ENCODE data around the gene PATL1. TPM values are rescaled to one million over a fixed set of nuclear protein-coding genes. Genes with fewer than 3 reads are reported as not detected.
A peak's percentile ranks its signal among the peaks of the same experiment; 100 is the strongest.
"Not testable (repeated sequence)": the region's sequence is repeated elsewhere in the genome, so short reads cannot be mapped to it uniquely, and the experiment has no call there.

Gene PATL1, protein sequence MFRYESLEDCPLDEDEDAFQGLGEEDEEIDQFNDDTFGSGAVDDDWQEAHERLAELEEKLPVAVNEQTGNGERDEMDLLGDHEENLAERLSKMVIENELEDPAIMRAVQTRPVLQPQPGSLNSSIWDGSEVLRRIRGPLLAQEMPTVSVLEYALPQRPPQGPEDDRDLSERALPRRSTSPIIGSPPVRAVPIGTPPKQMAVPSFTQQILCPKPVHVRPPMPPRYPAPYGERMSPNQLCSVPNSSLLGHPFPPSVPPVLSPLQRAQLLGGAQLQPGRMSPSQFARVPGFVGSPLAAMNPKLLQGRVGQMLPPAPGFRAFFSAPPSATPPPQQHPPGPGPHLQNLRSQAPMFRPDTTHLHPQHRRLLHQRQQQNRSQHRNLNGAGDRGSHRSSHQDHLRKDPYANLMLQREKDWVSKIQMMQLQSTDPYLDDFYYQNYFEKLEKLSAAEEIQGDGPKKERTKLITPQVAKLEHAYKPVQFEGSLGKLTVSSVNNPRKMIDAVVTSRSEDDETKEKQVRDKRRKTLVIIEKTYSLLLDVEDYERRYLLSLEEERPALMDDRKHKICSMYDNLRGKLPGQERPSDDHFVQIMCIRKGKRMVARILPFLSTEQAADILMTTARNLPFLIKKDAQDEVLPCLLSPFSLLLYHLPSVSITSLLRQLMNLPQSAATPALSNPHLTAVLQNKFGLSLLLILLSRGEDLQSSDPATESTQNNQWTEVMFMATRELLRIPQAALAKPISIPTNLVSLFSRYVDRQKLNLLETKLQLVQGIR
- 10 to 100 TPM; 70.9 to 75.1 TPM for total RNA-seq

DNA sequence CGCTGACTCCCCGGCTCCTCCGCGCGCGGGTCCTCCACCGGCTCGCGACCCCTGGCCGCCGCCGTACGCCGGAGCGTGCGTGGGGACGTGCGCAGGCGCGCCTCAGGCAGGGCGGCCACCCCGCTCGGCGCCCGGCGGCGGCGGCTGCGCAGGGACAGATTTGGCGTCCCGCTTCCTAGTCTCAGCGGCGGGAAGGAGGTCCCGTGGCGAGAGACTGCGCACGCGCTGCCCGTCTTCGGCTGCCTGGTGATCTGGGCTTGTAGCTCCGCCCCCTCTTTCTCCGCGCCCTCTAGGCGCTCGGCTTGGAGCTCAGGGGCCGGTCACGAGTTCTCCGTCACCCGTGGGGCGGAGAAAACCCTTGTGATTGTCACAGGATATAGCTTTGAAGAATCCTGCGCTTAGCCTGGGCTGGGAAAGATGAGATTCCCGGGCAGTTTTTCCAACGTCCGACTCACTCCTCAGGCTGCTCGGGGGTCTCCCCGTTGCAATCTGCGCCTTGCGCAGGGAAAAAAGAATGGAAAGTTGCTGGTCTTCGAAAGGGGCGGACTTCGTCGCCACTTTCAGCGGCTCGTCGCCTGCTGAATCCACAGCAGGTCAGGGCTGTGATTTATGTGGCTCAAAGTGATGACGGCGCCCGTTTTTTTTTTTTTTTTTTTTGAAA, at the start of gene PATL1:
PATL1 (minus strand) TSS at position 88 of the 661 bp plus-strand sequence. CDS start 142 bp downstream, outside the sequence.
- peak; percentile 98 to 99 for DNase-seq
- Mint-ChIP-seq H3K4me1 (ENCODE audit: low read depth) (peaks cover 44% of the 10 kb centered on the region), H3K4me3 (peak within 1 kb of the TSS; percentile 96 to 98), H3K27ac (peak within 1 kb of the TSS; percentile 94), H3K9me3 (no peaks in the 10 kb centered on the region), H3K27me3 (ENCODE audit: low read depth) (no peaks in the 10 kb centered on the region), H3K36me3 (ENCODE audit: insufficient read depth in 2 of 2) (peaks cover 2 to 22% of the 10 kb centered on the region in 2 donors)
- peak; percentile 93 to 94 for ATAC-seq (replicated peaks in 1 of 2)

DNA sequence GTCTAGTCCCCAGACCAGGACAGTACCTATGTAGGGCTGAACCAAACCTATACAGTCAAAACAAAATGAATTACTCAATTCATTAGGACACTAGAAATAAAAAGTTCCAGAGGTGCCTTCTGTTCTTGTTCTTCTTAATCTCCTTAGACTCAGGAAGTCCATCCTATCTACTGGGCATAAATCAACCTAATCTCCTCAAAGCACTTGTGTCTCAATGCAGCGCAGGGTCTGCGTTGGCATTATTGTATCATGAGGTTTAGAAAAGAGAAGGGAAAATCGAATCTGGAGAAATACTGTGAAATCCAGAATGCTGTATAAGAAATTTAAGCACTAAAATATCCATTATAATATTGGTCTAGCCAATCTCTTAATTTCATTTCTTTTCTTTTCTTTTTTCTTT, 47.2 kb upstream of the PATL1 start:
- no peaks in the 10 kb centered on the region for H3K36me3 Mint-ChIP-seq (ENCODE audit: insufficient read depth in 2 of 2)
- peaks cover 29% of the 10 kb centered on the region for H3K27me3 Mint-ChIP-seq (ENCODE audit: low read depth)
- DNase-seq (no peak), ATAC-seq (replicated peaks in 1 of 2) (no peak)
- H3K27ac Mint-ChIP-seq: no peak overlapping the region
- no peak overlapping the region for H3K4me3 Mint-ChIP-seq
- H3K9me3 Mint-ChIP-seq: no peaks in the 10 kb centered on the region
- H3K4me1 Mint-ChIP-seq (ENCODE audit: low read depth): no peaks in the 10 kb centered on the region

DNA sequence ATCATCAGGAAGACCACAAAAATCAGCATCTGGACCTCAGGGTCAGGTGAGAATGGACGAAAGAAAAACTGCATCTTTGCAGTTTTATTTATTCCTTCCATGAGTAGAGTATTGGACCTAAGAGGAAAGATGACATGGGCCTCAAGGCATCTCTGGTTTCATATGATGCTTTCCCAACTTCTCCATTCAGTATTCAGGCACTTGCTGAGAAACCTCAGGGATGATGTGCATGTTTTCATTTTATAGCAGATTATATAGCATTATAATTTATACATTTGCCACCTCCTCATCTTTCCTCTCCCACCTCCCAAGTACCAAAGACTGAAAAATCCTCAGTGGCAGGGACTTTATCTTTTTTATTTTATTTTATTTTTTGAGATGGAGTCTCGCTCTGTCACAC, 44.9 kb upstream of the PATL1 start, which contains the start of gene OR10V1:
OR10V1 (minus strand) TSS at position 101 of the 400 bp plus-strand sequence; CDS start at position 101, 0 bp downstream.
- Mint-ChIP-seq H3K4me1 (ENCODE audit: low read depth) (no peaks in the 10 kb centered on the region), H3K9me3 (no peaks in the 10 kb centered on the region), H3K4me3 (no peak within 1 kb of the TSS), H3K27ac (no peak within 1 kb of the TSS), H3K36me3 (ENCODE audit: insufficient read depth in 2 of 2) (no peaks in the 10 kb centered on the region), H3K27me3 (ENCODE audit: low read depth) (peaks cover 30% of the 10 kb centered on the region)
- ATAC-seq (replicated peaks in 1 of 2): no peak
- DNase-seq: no peak

DNA sequence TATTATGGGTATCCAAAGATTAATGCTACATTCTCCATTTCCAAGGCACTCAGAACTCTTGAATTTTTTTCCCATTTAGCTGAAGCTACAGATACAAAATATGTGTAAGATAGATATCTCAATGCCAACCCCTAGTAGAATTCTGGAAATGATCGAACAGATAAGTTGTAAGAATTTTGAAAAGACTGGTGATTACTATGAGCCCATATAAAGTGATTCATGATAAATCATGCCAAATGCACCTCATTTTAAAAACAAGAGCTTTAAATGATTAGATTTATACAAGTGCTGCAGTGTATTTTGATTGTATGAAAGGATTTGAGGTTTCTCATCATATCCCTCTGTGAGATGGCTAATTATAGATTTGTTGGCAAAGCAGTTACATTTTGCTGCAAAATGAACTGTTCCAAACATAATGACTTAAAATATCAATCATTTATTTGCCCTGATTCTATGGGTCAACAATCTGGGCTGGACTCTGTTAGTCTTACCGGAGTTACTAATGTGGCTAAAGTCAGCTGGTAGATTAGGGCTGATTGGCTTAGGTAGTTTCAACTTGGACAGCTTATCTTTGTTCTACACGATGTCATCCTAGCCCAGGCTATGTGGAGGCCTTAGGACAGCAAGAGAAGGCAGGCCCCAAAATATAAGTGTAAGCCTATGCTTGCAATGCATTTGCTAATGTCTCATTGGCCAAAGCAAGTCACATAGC, 41.5 kb upstream of the PATL1 start:
- H3K27me3 Mint-ChIP-seq (ENCODE audit: low read depth): peaks cover 22% of the 10 kb centered on the region
- ATAC-seq (replicated peaks in 1 of 2): no peak

DNA sequence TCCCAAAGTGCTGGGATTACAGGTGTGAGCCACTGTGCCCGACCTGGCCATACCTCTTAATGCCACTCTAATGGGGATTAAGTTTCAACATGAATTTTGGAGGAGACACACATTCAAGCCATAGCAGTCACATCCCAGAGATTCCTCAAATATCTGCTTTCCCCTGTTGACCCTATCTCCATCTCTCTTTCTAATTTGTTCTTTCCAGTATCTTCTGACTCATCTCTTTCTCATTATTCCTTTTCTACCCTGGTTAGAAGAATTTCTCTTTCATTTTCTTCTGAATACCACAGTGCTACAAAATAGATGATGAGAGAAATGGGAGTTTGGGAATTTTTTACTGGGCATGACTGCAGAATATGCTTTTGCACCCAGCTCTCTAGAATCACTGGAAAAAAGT, 39.7 kb upstream of the PATL1 start:
- ATAC-seq (replicated peaks in 1 of 2) (no peak), DNase-seq (no peak)
- Mint-ChIP-seq H3K36me3 (ENCODE audit: insufficient read depth in 2 of 2) (no peaks in the 10 kb centered on the region), H3K27me3 (ENCODE audit: low read depth) (peaks cover 14% of the 10 kb centered on the region), H3K9me3 (no peaks in the 10 kb centered on the region), H3K4me1 (ENCODE audit: low read depth) (no peaks in the 10 kb centered on the region), H3K27ac (no peak overlapping the region), H3K4me3 (no peak overlapping the region)

More for the DNA sequence above, 41.5 kb upstream of the PATL1 start:
- Mint-ChIP-seq H3K27ac (no peak overlapping the region), H3K4me3 (no peak overlapping the region), H3K4me1 (ENCODE audit: low read depth) (no peaks in the 10 kb centered on the region), H3K9me3 (no peaks in the 10 kb centered on the region), H3K36me3 (ENCODE audit: insufficient read depth in 2 of 2) (no peaks in the 10 kb centered on the region)
- DNase-seq: no peak

DNA sequence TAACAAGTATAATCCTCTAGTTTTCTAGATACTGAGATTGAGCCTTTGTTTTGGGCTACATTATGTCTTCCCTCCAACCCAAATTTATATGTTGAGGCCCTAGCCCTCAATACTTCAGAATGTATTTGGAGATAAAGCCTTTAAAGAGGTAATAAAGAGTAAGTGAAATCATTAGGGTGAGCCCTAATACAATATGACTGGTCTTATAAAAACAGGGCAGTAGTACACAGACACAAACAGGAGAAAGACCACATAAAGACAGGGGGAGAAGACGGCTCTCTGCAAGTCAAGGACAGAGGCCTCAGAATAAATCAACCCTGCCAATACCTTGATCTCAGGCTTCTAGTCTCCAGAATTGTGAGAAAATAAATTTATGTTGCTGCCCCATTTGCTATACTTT, 38.5 kb upstream of the PATL1 start:
- no peak for DNase-seq
- Mint-ChIP-seq H3K4me1 (ENCODE audit: low read depth) (no peaks in the 10 kb centered on the region), H3K27me3 (ENCODE audit: low read depth) (peaks cover 5% of the 10 kb centered on the region), H3K4me3 (no peak overlapping the region), H3K27ac (no peak overlapping the region), H3K9me3 (no peaks in the 10 kb centered on the region), H3K36me3 (ENCODE audit: insufficient read depth in 2 of 2) (no peaks in the 10 kb centered on the region)
- ATAC-seq (replicated peaks in 1 of 2): no peak

DNA sequence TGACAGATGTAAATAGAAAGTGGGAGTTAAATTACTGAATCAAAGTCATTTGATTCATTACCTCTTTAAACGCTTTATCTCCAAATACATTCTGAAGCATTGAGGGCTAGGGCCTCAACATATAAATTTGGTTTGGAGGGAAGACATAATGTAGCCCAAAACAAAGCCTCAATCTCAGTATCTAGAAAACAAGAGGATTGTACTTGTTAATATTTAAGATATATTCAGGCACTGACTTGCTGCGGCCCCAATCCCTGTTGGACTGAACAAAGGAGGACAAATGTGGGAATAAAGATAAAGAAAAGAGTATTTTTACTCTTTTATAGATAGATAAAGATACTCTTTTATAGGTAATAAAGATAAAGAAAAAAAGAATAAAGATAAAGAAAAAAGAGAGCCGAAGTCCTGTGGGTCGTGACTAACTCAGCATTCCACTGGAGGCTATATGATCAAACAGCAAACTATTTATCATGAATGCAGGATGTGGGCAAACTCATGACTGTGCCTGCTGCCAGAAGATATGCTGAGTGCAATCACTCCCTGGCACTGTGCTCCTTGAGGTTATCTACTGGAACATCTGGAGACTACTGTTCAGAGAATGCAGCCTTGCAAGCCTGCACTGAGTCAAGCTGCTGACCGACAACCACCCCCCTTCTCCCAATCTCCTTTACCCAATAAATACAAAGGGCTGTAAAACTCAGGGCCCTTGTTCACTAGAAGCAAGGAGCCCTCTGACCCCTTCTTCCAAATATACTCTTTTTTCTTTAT, 37.9 kb upstream of the PATL1 start:
- peaks cover 5% of the 10 kb centered on the region for H3K27me3 Mint-ChIP-seq (ENCODE audit: low read depth)
- H3K4me3 Mint-ChIP-seq: no peak overlapping the region
- no peak for ATAC-seq (replicated peaks in 1 of 2)
- H3K27ac Mint-ChIP-seq: no peak overlapping the region
- DNase-seq: no peak
- H3K4me1 Mint-ChIP-seq (ENCODE audit: low read depth): no peaks in the 10 kb centered on the region
- no peaks in the 10 kb centered on the region for H3K36me3 Mint-ChIP-seq (ENCODE audit: insufficient read depth in 2 of 2)
- H3K9me3 Mint-ChIP-seq: no peaks in the 10 kb centered on the region

DNA sequence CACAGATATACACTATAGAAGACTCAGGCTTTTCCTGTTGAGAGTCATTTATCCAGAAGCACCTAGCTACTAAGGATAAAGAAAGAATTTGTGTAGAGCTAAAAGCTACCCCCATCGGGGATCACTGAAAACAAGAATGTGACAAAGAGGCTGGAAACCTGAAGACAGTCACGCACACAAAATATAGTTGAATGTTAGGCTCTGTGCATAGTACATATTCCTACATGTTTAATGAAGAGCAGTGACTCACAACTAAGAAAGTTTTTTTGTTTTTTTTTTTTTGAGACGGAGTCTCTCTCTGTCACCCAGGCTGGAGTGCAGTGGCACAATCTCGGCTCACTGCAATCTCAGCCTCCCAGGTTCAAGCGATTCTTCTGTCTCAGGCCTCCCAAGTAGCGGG, 36.5 kb upstream of the PATL1 start:
- no peaks in the 10 kb centered on the region for H3K36me3 Mint-ChIP-seq (ENCODE audit: insufficient read depth in 2 of 2)
- H3K27ac Mint-ChIP-seq: no peak overlapping the region
- no peak for ATAC-seq (replicated peaks in 1 of 2)
- no peaks in the 10 kb centered on the region for H3K9me3 Mint-ChIP-seq
- no peaks in the 10 kb centered on the region for H3K4me1 Mint-ChIP-seq (ENCODE audit: low read depth)
- H3K4me3 Mint-ChIP-seq: no peak overlapping the region
- H3K27me3 Mint-ChIP-seq (ENCODE audit: low read depth): peaks cover 5% of the 10 kb centered on the region
- DNase-seq: no peak

DNA sequence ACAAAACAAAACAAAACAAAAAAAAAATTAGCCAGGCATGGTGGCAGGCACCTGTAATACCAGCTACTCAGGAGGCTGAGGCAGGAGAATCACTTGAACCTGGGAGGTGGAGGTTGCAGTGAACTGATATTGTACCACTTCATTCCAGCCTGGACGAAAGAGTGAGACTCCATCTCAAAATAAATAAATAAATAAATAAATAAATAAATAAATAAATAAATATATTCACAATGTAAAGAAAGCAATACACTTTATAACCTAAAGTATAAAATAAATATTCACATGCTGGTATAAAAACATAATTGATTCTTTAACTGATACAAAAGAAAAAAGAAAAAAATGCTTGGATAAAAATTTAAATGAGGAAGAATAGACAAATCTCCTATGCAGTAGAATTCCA, 34.7 kb upstream of the PATL1 start:
- H3K27ac Mint-ChIP-seq; H3K9me3 Mint-ChIP-seq; H3K36me3 Mint-ChIP-seq (ENCODE audit: insufficient read depth in 2 of 2); H3K27me3 Mint-ChIP-seq (ENCODE audit: low read depth); H3K4me1 Mint-ChIP-seq (ENCODE audit: low read depth); DNase-seq; ATAC-seq (replicated peaks in 1 of 2); H3K4me3 Mint-ChIP-seq: not testable (repeated sequence)

DNA sequence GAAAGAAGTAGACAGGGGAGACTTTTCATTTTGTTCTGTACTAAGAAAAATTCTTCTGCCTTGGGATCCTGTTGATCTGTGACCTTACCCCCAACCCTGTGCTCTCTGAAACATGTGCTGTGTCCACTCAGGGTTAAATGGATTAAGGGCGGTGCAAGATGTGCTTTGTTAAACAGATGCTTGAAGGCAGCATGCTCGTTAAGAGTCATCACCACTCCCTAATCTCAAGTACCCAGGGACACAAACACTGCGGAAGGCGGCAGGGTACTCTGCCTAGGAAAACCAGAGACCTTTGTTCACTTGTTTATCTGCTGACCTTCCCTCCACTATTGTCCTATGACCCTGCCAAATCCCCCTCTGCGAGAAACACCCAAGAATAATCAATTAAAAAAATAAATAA, 31.3 kb upstream of the PATL1 start:
- not testable (repeated sequence) for H3K9me3 Mint-ChIP-seq; H3K4me1 Mint-ChIP-seq (ENCODE audit: low read depth); H3K27ac Mint-ChIP-seq; H3K4me3 Mint-ChIP-seq; H3K36me3 Mint-ChIP-seq (ENCODE audit: insufficient read depth in 2 of 2); ATAC-seq (replicated peaks in 1 of 2); DNase-seq
- H3K27me3 Mint-ChIP-seq (ENCODE audit: low read depth): peaks cover 10% of the 10 kb centered on the region

DNA sequence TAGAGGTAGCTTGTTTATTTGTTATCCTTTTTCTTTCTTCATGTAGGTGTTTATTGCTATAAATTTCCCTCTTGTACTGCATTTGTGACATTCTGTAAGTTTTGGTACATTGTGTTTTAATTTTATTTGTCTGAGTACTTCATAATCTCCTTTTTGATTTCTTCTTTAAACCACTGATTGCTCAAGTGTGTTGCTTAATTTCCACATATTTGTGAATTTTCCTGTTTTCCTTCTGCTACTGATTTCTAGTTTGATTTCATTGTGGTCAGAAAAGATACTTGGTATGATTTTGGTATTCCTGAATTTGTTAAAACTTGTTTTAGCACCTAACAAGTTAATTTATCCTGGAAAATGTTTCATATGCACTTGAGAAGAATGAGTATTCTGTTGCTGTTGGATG, 29.7 kb upstream of the PATL1 start:
- peaks cover 0 to 4% of the 10 kb centered on the region in 2 donors for H3K9me3 Mint-ChIP-seq
- ATAC-seq (replicated peaks in 1 of 2) (no peak), DNase-seq (no peak)
- peaks cover 13% of the 10 kb centered on the region for H3K27me3 Mint-ChIP-seq (ENCODE audit: low read depth)
- no peak overlapping the region for H3K27ac Mint-ChIP-seq
- H3K4me1 Mint-ChIP-seq (ENCODE audit: low read depth): no peaks in the 10 kb centered on the region
- peaks cover 0 to 3% of the 10 kb centered on the region in 2 donors for H3K36me3 Mint-ChIP-seq (ENCODE audit: insufficient read depth in 2 of 2)
- no peak overlapping the region for H3K4me3 Mint-ChIP-seq

DNA sequence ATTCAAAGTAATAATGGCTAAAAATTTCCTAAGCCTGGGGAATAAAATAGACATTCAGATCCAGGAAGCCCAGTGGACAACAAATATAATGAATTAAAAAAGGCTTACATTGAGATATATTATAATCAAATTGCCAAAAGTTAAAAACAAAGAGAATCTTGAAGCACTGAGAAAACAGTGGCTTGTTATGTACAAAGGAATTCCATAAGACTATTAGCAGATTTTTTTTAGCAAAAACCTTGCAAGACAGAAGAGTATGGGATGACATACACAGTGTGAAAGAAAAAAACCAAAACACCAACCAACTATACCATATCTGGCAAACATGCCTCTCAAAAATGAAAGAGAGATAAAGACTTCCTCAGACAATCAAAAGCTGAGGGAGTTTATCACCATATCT, 24.1 kb upstream of the PATL1 start:
- Mint-ChIP-seq H3K27ac (no peak overlapping the region), H3K36me3 (ENCODE audit: insufficient read depth in 2 of 2) (peaks cover 5 to 12% of the 10 kb centered on the region in 2 donors), H3K4me3 (no peak overlapping the region), H3K4me1 (ENCODE audit: low read depth) (no peaks in the 10 kb centered on the region), H3K27me3 (ENCODE audit: low read depth) (peaks cover 36% of the 10 kb centered on the region), H3K9me3 (peaks cover 5 to 16% of the 10 kb centered on the region in 2 donors)
- no peak for DNase-seq
- no peak for ATAC-seq (replicated peaks in 1 of 2)
